HL-60 (cell line): ENCODE data around the gene PANK2.

Experiments
- DNase-seq, 2 experiments: peaks; one replicate each; pipeline ENCODE4 v3.0.0-alpha.2; 2010 to 2020; ENCODE audit warnings: low read depth in 1 of 2, low spot score in 1 of 2
- H3K27ac ChIP-seq: fragments of 250-450 bp; sonication (Bioruptor Pico); replicated peaks from 2 replicates; pipeline ENCODE4 v1.5.1; 2020; ENCODE audit warnings: mild to moderate bottlenecking, moderate library complexity
- H3K27me3 ChIP-seq: fragments of 250-450 bp; sonication (Bioruptor Pico); 2 replicates; pipeline ENCODE4 v1.5.1; 2021; ENCODE audit warnings: mild to moderate bottlenecking, moderate library complexity; ENCODE audit not compliant: insufficient read depth, poor library complexity, severe bottlenecking
- H3K4me3 ChIP-seq: replicated peaks from 2 replicates; pipeline ENCODE4 v1.5.1; 2011; ENCODE audit warnings: mild to moderate bottlenecking, control low read depth, low read length; ENCODE audit not compliant: insufficient read depth
- GABPA ChIP-seq: IDR thresholded peaks from 2 replicates; pipeline ENCODE4 v1.6.1; 2012; ENCODE audit warnings: low read depth
- POLR2AphosphoS5 ChIP-seq: IDR thresholded peaks from 2 replicates; pipeline ENCODE4 v1.6.1; 2012; ENCODE audit warnings: low read depth
- SPI1 ChIP-seq: IDR thresholded peaks from 2 replicates; pipeline ENCODE4 v1.6.1; 2012; ENCODE audit warnings: low read depth, mild to moderate bottlenecking, borderline replicate concordance
- TF ChIP-seq, protein P1 (sequence below): IDR thresholded peaks from one replicate; pipeline ENCODE4 v1.5.1; 2011; ENCODE audit warnings: low read length, control low read depth, inconsistent platforms; ENCODE audit not compliant: insufficient read depth
- TF ChIP-seq, protein P2 (sequence below): IDR thresholded peaks from 2 replicates; pipeline ENCODE4 v1.6.1; 2012; ENCODE audit warnings: low read depth; ENCODE audit not compliant: insufficient replicate concordance

Gene PANK2

DNA sequence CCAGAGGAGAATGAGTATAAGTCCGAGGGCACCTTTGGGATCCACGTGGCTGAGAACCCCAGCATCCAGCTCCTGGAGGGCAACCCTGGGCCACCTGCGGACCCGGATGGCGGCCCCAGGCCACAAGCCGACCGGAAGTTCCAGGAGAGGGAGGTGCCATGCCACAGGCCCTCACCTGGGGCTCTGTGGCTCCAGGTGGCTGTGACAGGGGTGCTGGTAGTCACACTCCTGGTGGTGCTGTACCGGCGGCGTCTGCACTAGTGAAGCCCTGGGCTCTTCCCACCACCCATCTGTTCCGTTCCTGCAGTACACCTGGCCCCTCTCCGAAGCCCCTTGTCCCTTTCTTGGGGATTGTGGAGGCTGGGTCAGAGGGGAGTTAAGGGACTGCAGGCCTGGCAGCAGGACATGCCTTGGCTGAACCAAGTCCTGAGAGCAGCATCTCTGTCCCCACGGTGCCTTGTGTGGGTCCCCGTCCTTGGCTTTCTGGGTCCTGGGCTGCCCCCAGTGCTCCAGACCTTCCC is 23.2 kb upstream of the PANK2 start:
- Histone ChIP-seq H3K4me3 (no peak overlapping the region), H3K27me3 (no peaks in the 10 kb centered on the region), H3K27ac (no peak overlapping the region)
- no peak for DNase-seq
- TF ChIP-seq, protein P1, sequence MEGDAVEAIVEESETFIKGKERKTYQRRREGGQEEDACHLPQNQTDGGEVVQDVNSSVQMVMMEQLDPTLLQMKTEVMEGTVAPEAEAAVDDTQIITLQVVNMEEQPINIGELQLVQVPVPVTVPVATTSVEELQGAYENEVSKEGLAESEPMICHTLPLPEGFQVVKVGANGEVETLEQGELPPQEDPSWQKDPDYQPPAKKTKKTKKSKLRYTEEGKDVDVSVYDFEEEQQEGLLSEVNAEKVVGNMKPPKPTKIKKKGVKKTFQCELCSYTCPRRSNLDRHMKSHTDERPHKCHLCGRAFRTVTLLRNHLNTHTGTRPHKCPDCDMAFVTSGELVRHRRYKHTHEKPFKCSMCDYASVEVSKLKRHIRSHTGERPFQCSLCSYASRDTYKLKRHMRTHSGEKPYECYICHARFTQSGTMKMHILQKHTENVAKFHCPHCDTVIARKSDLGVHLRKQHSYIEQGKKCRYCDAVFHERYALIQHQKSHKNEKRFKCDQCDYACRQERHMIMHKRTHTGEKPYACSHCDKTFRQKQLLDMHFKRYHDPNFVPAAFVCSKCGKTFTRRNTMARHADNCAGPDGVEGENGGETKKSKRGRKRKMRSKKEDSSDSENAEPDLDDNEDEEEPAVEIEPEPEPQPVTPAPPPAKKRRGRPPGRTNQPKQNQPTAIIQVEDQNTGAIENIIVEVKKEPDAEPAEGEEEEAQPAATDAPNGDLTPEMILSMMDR: no peak
- TF ChIP-seq GABPA (no peak), POLR2AphosphoS5 (no peak), SPI1 (no peak)
- TF ChIP-seq, protein P2, sequence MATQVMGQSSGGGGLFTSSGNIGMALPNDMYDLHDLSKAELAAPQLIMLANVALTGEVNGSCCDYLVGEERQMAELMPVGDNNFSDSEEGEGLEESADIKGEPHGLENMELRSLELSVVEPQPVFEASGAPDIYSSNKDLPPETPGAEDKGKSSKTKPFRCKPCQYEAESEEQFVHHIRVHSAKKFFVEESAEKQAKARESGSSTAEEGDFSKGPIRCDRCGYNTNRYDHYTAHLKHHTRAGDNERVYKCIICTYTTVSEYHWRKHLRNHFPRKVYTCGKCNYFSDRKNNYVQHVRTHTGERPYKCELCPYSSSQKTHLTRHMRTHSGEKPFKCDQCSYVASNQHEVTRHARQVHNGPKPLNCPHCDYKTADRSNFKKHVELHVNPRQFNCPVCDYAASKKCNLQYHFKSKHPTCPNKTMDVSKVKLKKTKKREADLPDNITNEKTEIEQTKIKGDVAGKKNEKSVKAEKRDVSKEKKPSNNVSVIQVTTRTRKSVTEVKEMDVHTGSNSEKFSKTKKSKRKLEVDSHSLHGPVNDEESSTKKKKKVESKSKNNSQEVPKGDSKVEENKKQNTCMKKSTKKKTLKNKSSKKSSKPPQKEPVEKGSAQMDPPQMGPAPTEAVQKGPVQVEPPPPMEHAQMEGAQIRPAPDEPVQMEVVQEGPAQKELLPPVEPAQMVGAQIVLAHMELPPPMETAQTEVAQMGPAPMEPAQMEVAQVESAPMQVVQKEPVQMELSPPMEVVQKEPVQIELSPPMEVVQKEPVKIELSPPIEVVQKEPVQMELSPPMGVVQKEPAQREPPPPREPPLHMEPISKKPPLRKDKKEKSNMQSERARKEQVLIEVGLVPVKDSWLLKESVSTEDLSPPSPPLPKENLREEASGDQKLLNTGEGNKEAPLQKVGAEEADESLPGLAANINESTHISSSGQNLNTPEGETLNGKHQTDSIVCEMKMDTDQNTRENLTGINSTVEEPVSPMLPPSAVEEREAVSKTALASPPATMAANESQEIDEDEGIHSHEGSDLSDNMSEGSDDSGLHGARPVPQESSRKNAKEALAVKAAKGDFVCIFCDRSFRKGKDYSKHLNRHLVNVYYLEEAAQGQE: no peak

DNA sequence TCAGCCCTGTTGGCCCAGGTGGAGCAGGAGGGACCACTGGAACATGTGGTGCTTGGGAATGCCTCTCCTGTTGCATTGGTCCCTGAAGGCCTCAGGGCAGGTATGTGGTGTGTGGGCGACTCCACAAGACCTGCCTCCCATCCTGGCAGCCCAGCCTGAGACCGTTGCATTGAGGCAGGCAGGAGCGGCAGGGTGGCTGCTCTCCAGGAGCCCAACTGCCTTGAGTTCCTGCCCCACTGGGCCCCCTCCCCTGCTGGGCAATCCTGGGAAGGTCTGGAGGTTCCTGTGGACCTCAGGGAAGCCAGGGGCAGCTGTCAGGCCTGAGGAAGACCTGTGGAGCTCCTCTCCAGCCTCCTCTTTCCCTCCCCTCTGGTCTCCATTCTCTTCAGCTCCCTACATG is 22.7 kb upstream of the PANK2 start:
- H3K4me3 ChIP-seq: no peak overlapping the region
- TF ChIP-seq, protein P2: no peak
- TF ChIP-seq POLR2AphosphoS5 (peak; percentile 28; the same call in 1 of the 2 replicates), GABPA (no peak), SPI1 (no peak)
- TF ChIP-seq, protein P1: no peak
- DNase-seq: no peak
- no peaks in the 10 kb centered on the region for H3K27me3 ChIP-seq
- no peak overlapping the region for H3K27ac ChIP-seq

DNA sequence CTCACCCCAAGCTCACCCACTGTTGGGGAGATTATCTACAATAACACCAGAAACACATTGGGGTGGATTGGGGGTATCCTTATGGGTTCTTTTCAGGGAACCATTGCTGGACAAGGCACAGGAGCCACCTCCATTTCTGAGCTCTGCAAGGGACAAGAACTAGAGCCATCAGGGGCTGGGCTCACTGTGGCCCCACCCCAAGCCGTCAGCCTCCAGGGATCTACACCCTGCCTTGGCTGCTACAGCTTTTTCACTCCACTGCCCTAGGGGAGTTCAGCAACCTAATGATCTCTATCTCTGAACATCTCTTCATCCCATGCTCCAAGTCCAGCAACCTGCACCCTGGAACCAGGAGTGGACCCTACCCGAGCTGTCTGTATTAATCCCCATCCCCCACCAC is 21.4 kb upstream of the PANK2 start:
- no peak for DNase-seq
- Histone ChIP-seq H3K27me3 (no peaks in the 10 kb centered on the region), H3K27ac (no peak overlapping the region)

More for the DNA sequence above, 21.4 kb upstream of the PANK2 start:
- TF ChIP-seq SPI1: no peak
- TF ChIP-seq, protein P2: no peak
- TF ChIP-seq, protein P1: no peak
- TF ChIP-seq POLR2AphosphoS5: no peak
- TF ChIP-seq GABPA: no peak
- H3K4me3 ChIP-seq: no peak overlapping the region
